ENCODE measurements around the gene SLC14A1.

SLC14A1 gene

GRCh38 chr18:45745817-45746461 lies 22.0 kb downstream of the SLC14A1 start:
- DNase-seq (ENCODE audit: low read depth): peak; percentile 29
- TF ChIP-seq MYC (IDR thresholded peaks at IDR 0.05; ENCODE audit: low read depth, low read length) (no peak), MAX (IDR thresholded peaks at IDR 0.05; ENCODE audit: low read depth, low read length) (no peak), POLR2A (IDR thresholded peaks at IDR 0.05; ENCODE audit: extremely low read depth, insufficient read length) (no peak), CTCF (IDR thresholded peaks at IDR 0.05; ENCODE audit: low read depth, low read length) (no peak)
- no peak overlapping the region for H3K4me3 ChIP-seq (ENCODE audit: low read depth, low read length)

GRCh38 chr18:45748501-45748900 lies 24.5 kb downstream of the SLC14A1 start:
- TF ChIP-seq CTCF (IDR thresholded peaks at IDR 0.05; ENCODE audit: low read depth, low read length) (no peak), POLR2A (IDR thresholded peaks at IDR 0.05; ENCODE audit: extremely low read depth, insufficient read length) (no peak), MAX (IDR thresholded peaks at IDR 0.05; ENCODE audit: low read depth, low read length) (no peak), MYC (IDR thresholded peaks at IDR 0.05; ENCODE audit: low read depth, low read length) (no peak)
- H3K4me3 ChIP-seq (ENCODE audit: low read depth, low read length): no peak overlapping the region
- DNase-seq (ENCODE audit: low read depth): no peak

DNA sequence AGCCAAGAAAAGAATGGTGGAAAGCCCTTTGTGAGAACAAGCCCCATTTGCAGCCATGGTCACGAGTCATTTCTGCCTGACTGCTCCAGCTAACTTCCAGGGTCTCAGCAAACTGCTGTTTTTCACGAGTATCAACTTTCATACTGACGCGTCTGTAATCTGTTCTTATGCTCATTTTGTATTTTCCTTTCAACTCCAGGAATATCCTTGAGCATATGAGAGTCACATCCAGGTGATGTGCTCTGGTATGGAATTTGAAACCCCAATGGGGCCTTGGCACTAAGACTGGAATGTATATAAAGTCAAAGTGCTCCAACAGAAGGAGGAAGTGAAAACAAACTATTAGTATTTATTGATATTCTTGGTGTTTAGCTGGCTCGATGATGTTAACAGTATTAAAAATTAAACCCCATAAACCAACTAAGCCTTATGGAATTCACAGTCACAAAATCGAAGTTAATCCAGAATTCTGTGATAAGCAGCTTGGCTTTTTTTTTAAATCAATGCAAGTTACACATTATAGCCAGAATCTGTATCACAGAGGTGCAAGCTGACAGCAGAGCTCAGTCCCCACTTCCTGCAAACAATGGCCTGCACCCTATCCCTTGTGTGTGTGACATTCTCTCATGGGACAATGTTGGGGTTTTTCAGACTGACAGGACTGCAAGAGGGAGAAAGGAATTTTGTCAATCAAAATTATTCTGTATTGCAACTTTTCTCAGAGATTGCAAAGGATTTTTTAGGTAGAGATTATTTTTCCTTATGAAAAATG lies 26.1 kb downstream of the SLC14A1 start:
- TF ChIP-seq MYC (IDR thresholded peaks at IDR 0.05; ENCODE audit: low read depth, low read length): no peak
- TF ChIP-seq MAX (IDR thresholded peaks at IDR 0.05; ENCODE audit: low read depth, low read length): no peak
- TF ChIP-seq CTCF (IDR thresholded peaks at IDR 0.05; ENCODE audit: low read depth, low read length): no peak
- no peak for TF ChIP-seq POLR2A (IDR thresholded peaks at IDR 0.05; ENCODE audit: extremely low read depth, insufficient read length)
- no peak overlapping the region for H3K4me3 ChIP-seq (ENCODE audit: low read depth, low read length)
- DNase-seq (ENCODE audit: low read depth): no peak

DNA sequence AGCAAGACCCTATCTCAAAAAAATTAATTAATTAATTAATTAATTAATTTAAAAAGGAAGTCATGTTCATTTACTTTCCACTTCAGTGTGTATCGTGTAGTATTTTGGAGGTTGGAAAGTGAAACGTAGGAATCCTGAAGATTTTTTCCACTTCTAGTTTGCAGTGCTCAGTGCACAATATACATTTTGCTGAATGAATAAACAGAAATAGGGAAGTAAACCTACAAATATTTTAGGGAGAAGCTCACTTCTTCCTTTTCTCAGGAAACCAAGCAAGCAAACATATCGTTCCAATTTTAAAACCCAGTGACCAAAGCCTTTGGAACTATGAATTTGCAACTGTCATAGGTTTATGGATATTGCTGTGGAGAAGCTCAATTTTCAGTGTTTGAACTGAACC lies 27.8 kb downstream of the SLC14A1 start:
- TF ChIP-seq POLR2A (IDR thresholded peaks at IDR 0.05; ENCODE audit: extremely low read depth, insufficient read length) (no peak), MYC (IDR thresholded peaks at IDR 0.05; ENCODE audit: low read depth, low read length) (no peak), MAX (IDR thresholded peaks at IDR 0.05; ENCODE audit: low read depth, low read length) (no peak), CTCF (IDR thresholded peaks at IDR 0.05; ENCODE audit: low read depth, low read length) (no peak)
- no peak overlapping the region for H3K4me3 ChIP-seq (ENCODE audit: low read depth, low read length)
- DNase-seq (ENCODE audit: low read depth): no peak

- no peak for TF ChIP-seq POLR2A (IDR thresholded peaks at IDR 0.05; ENCODE audit: extremely low read depth, insufficient read length)
- no peak for TF ChIP-seq MAX (IDR thresholded peaks at IDR 0.05; ENCODE audit: low read depth, low read length)
- no peak for TF ChIP-seq MYC (IDR thresholded peaks at IDR 0.05; ENCODE audit: low read depth, low read length)
- TF ChIP-seq CTCF (IDR thresholded peaks at IDR 0.05; ENCODE audit: low read depth, low read length): no peak
- no peak overlapping the region for H3K4me3 ChIP-seq (ENCODE audit: low read depth, low read length)
- DNase-seq (ENCODE audit: low read depth): no peak
Measured at GRCh38 chr18:45752681-45753080, 28.7 kb downstream of the SLC14A1 start.
